ENCODE data around the gene TESK2. TPM values are rescaled to one million over a fixed set of nuclear protein-coding genes. Genes with fewer than 3 reads are reported as not detected.

The TESK2 gene
- total and polyA plus RNA-seq, 4 donors = 1.8 to 8.7 (median 3.6) TPM

DNA sequence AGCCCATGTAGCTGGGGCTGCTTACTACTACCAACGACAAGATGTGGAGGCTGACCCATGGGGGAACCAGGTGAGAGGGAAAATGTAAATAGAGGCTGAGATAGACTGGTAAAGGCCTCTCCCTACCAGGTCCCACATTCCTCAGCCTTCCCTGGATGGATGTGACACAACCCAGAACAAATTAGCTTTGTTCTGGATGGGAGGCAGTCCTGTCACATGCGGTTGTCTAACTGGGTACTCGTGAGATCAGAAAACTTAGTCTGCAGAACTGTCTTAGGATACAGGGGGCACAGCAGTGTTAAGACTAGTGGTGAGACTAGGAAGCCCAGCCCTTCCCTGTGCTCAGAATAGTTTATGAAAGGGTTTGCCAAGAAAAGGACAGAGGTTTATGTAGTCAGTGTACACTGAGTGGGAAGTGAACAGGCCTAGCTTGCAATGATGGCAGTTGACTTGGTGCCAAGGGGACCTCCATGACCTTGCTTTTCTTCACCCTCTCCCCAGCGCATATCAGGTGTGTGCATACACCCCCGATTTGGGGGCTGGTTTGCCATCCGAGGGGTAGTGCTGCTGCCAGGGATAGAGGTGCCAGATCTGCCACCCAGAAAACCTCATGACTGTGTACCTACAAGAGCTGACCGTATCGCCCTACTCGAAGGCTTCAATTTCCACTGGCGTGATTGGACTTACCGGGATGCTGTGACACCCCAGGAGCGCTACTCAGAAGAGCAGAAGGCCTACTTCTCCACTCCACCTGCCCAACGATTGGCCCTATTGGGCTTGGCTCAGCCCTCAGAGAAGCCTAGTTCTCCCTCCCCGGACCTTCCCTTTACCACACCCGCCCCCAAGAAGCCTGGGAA lies 17.6 kb upstream of the TESK2 start:
- Histone ChIP-seq H3K4me1 (ENCODE audit: control insufficient read depth in 5 of 5, insufficient read depth in 5 of 5, low read length in 5 of 5) (peaks cover 0 to 4% (median 0%) of the 10 kb centered on the region in 5 donors), H3K4me3 (no peak overlapping the region), H3K27ac (ENCODE audit: low read depth in 1 of 2, low read length in 1 of 2) (no peak overlapping the region), H3K36me3 (ENCODE audit: control insufficient read depth in 4 of 4, insufficient read depth in 4 of 4, low read length in 4 of 4) (peaks cover 14 to 31% (median 26%) of the 10 kb centered on the region in 4 donors), H3K9ac (ENCODE audit: insufficient read depth in 1 of 2, low read length in 2 of 2) (no peak overlapping the region), H3K27me3 (ENCODE audit: control insufficient read depth in 3 of 3, insufficient read depth in 3 of 3, low read length in 2 of 3) (no peaks in the 10 kb centered on the region), H3K9me3 (ENCODE audit: control insufficient read depth in 4 of 4, insufficient read depth in 3 of 4, low read length in 3 of 4) (no peaks in the 10 kb centered on the region)
- DNase-seq (no peak), ATAC-seq (ENCODE audit: insufficient read depth, low FRiP score) (peak; percentile 5)
- TF ChIP-seq, protein P1, sequence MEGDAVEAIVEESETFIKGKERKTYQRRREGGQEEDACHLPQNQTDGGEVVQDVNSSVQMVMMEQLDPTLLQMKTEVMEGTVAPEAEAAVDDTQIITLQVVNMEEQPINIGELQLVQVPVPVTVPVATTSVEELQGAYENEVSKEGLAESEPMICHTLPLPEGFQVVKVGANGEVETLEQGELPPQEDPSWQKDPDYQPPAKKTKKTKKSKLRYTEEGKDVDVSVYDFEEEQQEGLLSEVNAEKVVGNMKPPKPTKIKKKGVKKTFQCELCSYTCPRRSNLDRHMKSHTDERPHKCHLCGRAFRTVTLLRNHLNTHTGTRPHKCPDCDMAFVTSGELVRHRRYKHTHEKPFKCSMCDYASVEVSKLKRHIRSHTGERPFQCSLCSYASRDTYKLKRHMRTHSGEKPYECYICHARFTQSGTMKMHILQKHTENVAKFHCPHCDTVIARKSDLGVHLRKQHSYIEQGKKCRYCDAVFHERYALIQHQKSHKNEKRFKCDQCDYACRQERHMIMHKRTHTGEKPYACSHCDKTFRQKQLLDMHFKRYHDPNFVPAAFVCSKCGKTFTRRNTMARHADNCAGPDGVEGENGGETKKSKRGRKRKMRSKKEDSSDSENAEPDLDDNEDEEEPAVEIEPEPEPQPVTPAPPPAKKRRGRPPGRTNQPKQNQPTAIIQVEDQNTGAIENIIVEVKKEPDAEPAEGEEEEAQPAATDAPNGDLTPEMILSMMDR (IDR thresholded peaks at IDR 0.05; ENCODE audit: control extremely low read depth, extremely low read depth) = no peak
- WGBS, 2 donors = 74 to 83% methylated on average over 15 of the region's 15 CpGs

DNA sequence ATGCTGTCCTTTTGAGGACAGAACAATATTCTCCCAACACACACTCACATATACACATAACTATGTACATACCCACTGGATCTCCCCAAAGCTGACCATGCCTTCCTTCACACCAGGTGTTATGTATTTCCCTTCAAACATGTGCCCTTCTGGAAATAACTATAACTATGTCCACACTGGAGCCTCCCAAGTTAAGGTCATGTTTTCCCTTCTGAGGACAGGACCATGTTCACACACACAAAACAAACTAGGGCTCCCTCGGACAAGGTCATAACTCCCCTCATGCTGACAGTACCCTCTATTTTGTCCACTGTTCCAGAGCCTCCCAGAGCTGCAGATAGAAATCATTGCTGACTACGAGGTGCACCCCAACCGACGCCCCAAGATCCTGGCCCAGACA lies 16.9 kb upstream of the TESK2 start:
- no peaks in the 10 kb centered on the region for H3K9me3 ChIP-seq (ENCODE audit: control insufficient read depth in 4 of 4, insufficient read depth in 3 of 4, low read length in 3 of 4)
- WGBS, 2 donors = 87 to 93% methylated on average over 4 of the region's 4 CpGs
- H3K4me1 ChIP-seq (ENCODE audit: control insufficient read depth in 5 of 5, insufficient read depth in 5 of 5, low read length in 5 of 5) = peaks cover 0 to 4% (median 0%) of the 10 kb centered on the region in 5 donors
- no peak for ATAC-seq (ENCODE audit: insufficient read depth, low FRiP score)
- no peak for DNase-seq
- H3K4me3 ChIP-seq = no peak overlapping the region
- H3K27ac ChIP-seq (ENCODE audit: low read depth in 1 of 2, low read length in 1 of 2) = no peak overlapping the region
- no peaks in the 10 kb centered on the region for H3K27me3 ChIP-seq (ENCODE audit: control insufficient read depth in 3 of 3, insufficient read depth in 3 of 3, low read length in 2 of 3)
- H3K9ac ChIP-seq (ENCODE audit: insufficient read depth in 1 of 2, low read length in 2 of 2) = no peak overlapping the region
- TF ChIP-seq, protein P1 (IDR thresholded peaks at IDR 0.05; ENCODE audit: control extremely low read depth, extremely low read depth) = no peak
- H3K36me3 ChIP-seq (ENCODE audit: control insufficient read depth in 4 of 4, insufficient read depth in 4 of 4, low read length in 4 of 4) = peaks cover 9 to 31% (median 23%) of the 10 kb centered on the region in 4 donors

DNA sequence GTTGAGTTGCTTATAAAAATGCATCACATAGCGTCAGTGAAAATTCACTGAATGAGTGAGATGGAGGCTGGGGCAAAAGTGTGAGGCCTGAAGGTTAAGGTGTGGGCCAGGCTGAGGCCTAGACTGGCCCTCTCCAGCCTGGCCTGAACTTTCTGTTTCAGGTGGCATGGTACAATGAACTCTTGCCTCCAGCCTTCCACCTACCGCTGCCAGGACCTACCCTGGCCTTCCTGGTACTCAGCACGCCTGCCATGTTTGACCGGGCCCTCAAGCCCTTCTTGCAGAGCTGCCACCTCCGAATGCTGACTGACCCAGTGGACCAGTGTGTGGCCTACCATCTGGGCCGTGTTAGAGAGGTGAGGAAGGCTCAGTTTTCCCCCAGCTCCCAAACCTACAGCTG lies 16.2 kb upstream of the TESK2 start:
- no peak overlapping the region for H3K27ac ChIP-seq (ENCODE audit: low read depth in 1 of 2, low read length in 1 of 2)
- H3K9me3 ChIP-seq (ENCODE audit: control insufficient read depth in 4 of 4, insufficient read depth in 3 of 4, low read length in 3 of 4) = no peaks in the 10 kb centered on the region
- TF ChIP-seq, protein P1 (IDR thresholded peaks at IDR 0.05; ENCODE audit: control extremely low read depth, extremely low read depth) = no peak
- H3K4me1 ChIP-seq (ENCODE audit: control insufficient read depth in 5 of 5, insufficient read depth in 5 of 5, low read length in 5 of 5) = peaks cover 0 to 4% (median 0%) of the 10 kb centered on the region in 5 donors
- ATAC-seq (ENCODE audit: insufficient read depth, low FRiP score) (no peak), DNase-seq (no peak)
- peaks cover 9 to 31% (median 22%) of the 10 kb centered on the region in 4 donors for H3K36me3 ChIP-seq (ENCODE audit: control insufficient read depth in 4 of 4, insufficient read depth in 4 of 4, low read length in 4 of 4)
- H3K4me3 ChIP-seq = no peak overlapping the region
- no peaks in the 10 kb centered on the region for H3K27me3 ChIP-seq (ENCODE audit: control insufficient read depth in 3 of 3, insufficient read depth in 3 of 3, low read length in 2 of 3)
- WGBS, 2 donors = 95 to 97% methylated on average over 6 of the region's 6 CpGs
- no peak overlapping the region for H3K9ac ChIP-seq (ENCODE audit: insufficient read depth in 1 of 2, low read length in 2 of 2)

Data from lung (tissue), 12 donors.